Breast epithelium (tissue), 4 donors: Measurements from ENCODE around the gene XYLT1. TPM values are rescaled to one million over a fixed set of nuclear protein-coding genes. Genes with fewer than 3 reads are reported as not detected.

Source experiments
- DNase-seq, 2 donors: peaks; one replicate each; pipeline ENCODE4 v3.0.0-alpha.2; 2019; ENCODE audit warnings: low spot score in 2 of 2
- H3K27ac ChIP-seq, 2 donors: fragments of 200-600 bp; sonication (generic) in 1 of 2; one replicate each; pipeline ENCODE4 v1.5.1; 2016 to 2019; ENCODE audit warnings: mild to moderate bottlenecking in 1 of 2
- H3K27me3 ChIP-seq, 2 donors: fragments of 200-600 bp; sonication (generic) in 1 of 2; one replicate each; pipeline versions ENCODE4 v1.5.1 to v1.6.0; 2017 to 2019; ENCODE audit warnings: control low read depth in 1 of 2, mild to moderate bottlenecking in 1 of 2
- H3K36me3 ChIP-seq: fragments of 200-600 bp; one replicate; pipeline ENCODE4 v1.5.1; 2019
- H3K4me1 ChIP-seq, 2 donors: fragments of 200-600 bp; sonication (generic); one replicate each; pipeline ENCODE4 v1.5.1; 2016 to 2019; ENCODE audit warnings: control low read depth in 1 of 2
- H3K4me3 ChIP-seq, 3 donors: fragments of 200-600 bp; sonication (generic); 1 replicate in 2 of 3; 2 replicates in 1 of 3; pipeline ENCODE4 v1.5.1; 2016 to 2019; ENCODE audit warnings: mild to moderate bottlenecking in 3 of 3, moderate library complexity in 2 of 3
- H3K9me3 ChIP-seq, 2 donors: fragments of 200-600 bp; sonication (generic) in 1 of 2; one replicate each; pipeline ENCODE4 v1.5.1; 2016 to 2019; ENCODE audit warnings: control low read depth in 1 of 2
- POLR2A ChIP-seq: fragments of 450-650 bp; IDR thresholded peaks from one replicate; pipeline ENCODE4 v1.6.1; 2016; ENCODE audit warnings: antibody characterized with exemption, mild to moderate bottlenecking, moderate library complexity
- POLR2AphosphoS5 ChIP-seq, 3 donors: sonication (generic); formaldehyde crosslinking; IDR thresholded peaks; one replicate each; pipeline ENCODE4 v1.6.1; 2017; ENCODE audit warnings: antibody characterized with exemption in 3 of 3
- intact Hi-C: fragments of 100-400 bp; cut with DNase I; formaldehyde crosslinking; loops from one replicate; pipeline ENCODE4 v1.15.1; 2023; ENCODE audit warnings: low total_unique reads
- total RNA-seq, 3 donors: library from RNA; depleted of rRNA; stranded (reverse); fragments of >200 nt; gene quantifications; one replicate each; pipeline ENCODE4 v1.1.0, GENCODE V29; 2016
- TF ChIP-seq, protein P1 (sequence below), 3 donors: fragments of 450-650 bp; IDR thresholded peaks; one replicate each; pipeline ENCODE4 v1.5.1; 2016 to 2017; ENCODE audit warnings: antibody characterized with exemption in 3 of 3, mild to moderate bottlenecking in 3 of 3, moderate library complexity in 3 of 3

Gene XYLT1
- total RNA-seq, 3 donors from 2014 or later = 11.9 to 32.8 (median 13.8) TPM

- Histone ChIP-seq H3K9me3 (no peaks in the 10 kb centered on the region), H3K4me3 (no peak overlapping the region), H3K4me1 (no peaks in the 10 kb centered on the region), H3K36me3 (no peaks in the 10 kb centered on the region), H3K27ac (no peak overlapping the region), H3K27me3 (no peaks in the 10 kb centered on the region)
- intact Hi-C loops = no loop called here
- no peak for DNase-seq
- TF ChIP-seq POLR2AphosphoS5 (IDR thresholded peaks at IDR 0.05) = no peak
- no peak for TF ChIP-seq POLR2A
- TF ChIP-seq, protein P1, sequence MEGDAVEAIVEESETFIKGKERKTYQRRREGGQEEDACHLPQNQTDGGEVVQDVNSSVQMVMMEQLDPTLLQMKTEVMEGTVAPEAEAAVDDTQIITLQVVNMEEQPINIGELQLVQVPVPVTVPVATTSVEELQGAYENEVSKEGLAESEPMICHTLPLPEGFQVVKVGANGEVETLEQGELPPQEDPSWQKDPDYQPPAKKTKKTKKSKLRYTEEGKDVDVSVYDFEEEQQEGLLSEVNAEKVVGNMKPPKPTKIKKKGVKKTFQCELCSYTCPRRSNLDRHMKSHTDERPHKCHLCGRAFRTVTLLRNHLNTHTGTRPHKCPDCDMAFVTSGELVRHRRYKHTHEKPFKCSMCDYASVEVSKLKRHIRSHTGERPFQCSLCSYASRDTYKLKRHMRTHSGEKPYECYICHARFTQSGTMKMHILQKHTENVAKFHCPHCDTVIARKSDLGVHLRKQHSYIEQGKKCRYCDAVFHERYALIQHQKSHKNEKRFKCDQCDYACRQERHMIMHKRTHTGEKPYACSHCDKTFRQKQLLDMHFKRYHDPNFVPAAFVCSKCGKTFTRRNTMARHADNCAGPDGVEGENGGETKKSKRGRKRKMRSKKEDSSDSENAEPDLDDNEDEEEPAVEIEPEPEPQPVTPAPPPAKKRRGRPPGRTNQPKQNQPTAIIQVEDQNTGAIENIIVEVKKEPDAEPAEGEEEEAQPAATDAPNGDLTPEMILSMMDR (IDR thresholded peaks at IDR 0.05) = no peak
These were observed 319.4 kb downstream of the XYLT1 start for GRCh38 chr16:17151335-17151734.

- TF ChIP-seq, protein P1 (IDR thresholded peaks at IDR 0.05) = no peak
- no peak for TF ChIP-seq POLR2A
- TF ChIP-seq POLR2AphosphoS5 (IDR thresholded peaks at IDR 0.05) = no peak
- no peak for DNase-seq
- Histone ChIP-seq H3K4me1 (no peaks in the 10 kb centered on the region), H3K9me3 (no peaks in the 10 kb centered on the region), H3K27me3 (no peaks in the 10 kb centered on the region), H3K36me3 (no peaks in the 10 kb centered on the region), H3K27ac (no peak overlapping the region), H3K4me3 (no peak overlapping the region)
- intact Hi-C loops = no loop called here
These were observed 320.8 kb downstream of the XYLT1 start for GRCh38 chr16:17149904-17150483.

DNA sequence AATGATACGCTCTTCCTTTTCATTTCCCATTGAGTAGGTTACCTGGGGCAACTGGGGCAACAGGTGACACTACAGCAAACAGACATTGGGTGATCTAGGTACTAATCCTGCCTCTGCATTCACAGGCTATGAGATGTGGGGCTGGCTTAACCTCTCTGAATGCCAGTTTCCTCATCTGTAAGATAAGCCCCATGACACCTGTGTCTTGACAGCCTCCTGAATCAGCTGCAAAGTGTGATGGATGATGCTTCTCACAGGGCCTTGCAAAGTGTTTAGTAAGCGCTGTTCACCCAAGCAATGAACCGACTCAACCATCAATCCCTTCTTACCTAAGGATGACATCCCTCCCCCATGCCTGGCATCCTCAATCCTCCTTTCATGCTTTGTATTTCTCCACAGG, 322.8 kb downstream of the XYLT1 start:
- TF ChIP-seq, protein P1 (IDR thresholded peaks at IDR 0.05) = no peak
- TF ChIP-seq POLR2A (no peak), POLR2AphosphoS5 (IDR thresholded peaks at IDR 0.05) (no peak)
- intact Hi-C loops = no loop called here
- Histone ChIP-seq H3K36me3 (no peaks in the 10 kb centered on the region), H3K9me3 (no peaks in the 10 kb centered on the region), H3K4me3 (no peak overlapping the region), H3K27me3 (no peaks in the 10 kb centered on the region), H3K27ac (no peak overlapping the region), H3K4me1 (no peaks in the 10 kb centered on the region)
- DNase-seq = no peak

DNA sequence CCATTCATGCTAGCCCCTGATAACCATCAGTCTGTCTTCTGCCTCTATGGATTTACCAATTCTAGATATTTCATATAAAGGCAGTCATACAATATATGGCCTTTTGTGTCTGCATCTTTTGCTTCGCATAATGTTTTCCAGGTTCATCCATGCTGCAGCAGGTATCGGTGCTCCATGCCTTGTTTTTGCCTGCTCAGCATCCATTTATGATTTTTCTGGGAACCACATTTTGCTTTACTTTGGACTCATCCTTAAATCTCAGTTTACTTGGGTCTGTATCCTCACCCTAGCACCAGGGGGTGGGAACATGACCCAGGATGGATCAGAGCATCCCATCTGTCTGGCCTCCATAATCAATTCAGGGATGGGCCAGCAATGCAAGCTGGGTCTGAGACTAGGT, 325.7 kb downstream of the XYLT1 start:
- H3K9me3 ChIP-seq = no peaks in the 10 kb centered on the region
- no peak for DNase-seq
- intact Hi-C loops = no loop called here
- H3K36me3 ChIP-seq = no peaks in the 10 kb centered on the region
- TF ChIP-seq, protein P1 (IDR thresholded peaks at IDR 0.05) = no peak
- H3K27me3 ChIP-seq = no peaks in the 10 kb centered on the region
- H3K4me1 ChIP-seq = no peaks in the 10 kb centered on the region
- H3K4me3 ChIP-seq = no peak overlapping the region
- H3K27ac ChIP-seq = no peak overlapping the region

DNA sequence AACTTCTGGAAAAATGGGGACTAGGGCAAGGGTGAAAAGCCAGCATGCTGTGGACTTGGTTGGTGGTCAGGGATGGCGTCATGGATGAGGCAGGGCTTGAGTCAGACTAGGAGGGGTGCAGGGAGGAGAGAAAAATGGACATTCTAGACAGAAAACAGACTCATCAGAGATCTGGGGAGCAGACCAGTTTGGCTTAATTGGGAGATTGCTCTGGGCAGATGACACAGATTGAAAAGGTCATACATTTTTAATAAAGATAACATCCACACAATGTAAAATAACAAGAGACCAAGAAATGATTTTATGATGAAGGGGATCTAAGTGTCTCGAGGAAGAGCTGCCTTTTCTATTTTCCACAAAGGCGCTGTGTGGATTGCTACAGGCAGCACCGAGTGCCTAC, 326.3 kb downstream of the XYLT1 start:
- DNase-seq = no peak
- Histone ChIP-seq H3K27ac (no peak overlapping the region), H3K9me3 (no peaks in the 10 kb centered on the region), H3K4me1 (no peaks in the 10 kb centered on the region), H3K27me3 (no peaks in the 10 kb centered on the region), H3K36me3 (no peaks in the 10 kb centered on the region), H3K4me3 (no peak overlapping the region)
- intact Hi-C loops = no loop called here
- no peak for TF ChIP-seq POLR2AphosphoS5 (IDR thresholded peaks at IDR 0.05)
- TF ChIP-seq POLR2A = no peak
- TF ChIP-seq, protein P1 (IDR thresholded peaks at IDR 0.05) = no peak
